CMK (cell line): ENCODE results near the gene WAC.
"Not testable (repeated sequence)": the region's sequence is repeated elsewhere in the genome, so short reads cannot be mapped to it uniquely, and the experiment has no call there.

ENCODE experiments used
- DNase-seq: peaks from one replicate; pipeline ENCODE4 v3.0.0-alpha.2; 2010; ENCODE audit warnings: low read depth

The WAC gene, protein sequence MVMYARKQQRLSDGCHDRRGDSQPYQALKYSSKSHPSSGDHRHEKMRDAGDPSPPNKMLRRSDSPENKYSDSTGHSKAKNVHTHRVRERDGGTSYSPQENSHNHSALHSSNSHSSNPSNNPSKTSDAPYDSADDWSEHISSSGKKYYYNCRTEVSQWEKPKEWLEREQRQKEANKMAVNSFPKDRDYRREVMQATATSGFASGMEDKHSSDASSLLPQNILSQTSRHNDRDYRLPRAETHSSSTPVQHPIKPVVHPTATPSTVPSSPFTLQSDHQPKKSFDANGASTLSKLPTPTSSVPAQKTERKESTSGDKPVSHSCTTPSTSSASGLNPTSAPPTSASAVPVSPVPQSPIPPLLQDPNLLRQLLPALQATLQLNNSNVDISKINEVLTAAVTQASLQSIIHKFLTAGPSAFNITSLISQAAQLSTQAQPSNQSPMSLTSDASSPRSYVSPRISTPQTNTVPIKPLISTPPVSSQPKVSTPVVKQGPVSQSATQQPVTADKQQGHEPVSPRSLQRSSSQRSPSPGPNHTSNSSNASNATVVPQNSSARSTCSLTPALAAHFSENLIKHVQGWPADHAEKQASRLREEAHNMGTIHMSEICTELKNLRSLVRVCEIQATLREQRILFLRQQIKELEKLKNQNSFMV

DNA sequence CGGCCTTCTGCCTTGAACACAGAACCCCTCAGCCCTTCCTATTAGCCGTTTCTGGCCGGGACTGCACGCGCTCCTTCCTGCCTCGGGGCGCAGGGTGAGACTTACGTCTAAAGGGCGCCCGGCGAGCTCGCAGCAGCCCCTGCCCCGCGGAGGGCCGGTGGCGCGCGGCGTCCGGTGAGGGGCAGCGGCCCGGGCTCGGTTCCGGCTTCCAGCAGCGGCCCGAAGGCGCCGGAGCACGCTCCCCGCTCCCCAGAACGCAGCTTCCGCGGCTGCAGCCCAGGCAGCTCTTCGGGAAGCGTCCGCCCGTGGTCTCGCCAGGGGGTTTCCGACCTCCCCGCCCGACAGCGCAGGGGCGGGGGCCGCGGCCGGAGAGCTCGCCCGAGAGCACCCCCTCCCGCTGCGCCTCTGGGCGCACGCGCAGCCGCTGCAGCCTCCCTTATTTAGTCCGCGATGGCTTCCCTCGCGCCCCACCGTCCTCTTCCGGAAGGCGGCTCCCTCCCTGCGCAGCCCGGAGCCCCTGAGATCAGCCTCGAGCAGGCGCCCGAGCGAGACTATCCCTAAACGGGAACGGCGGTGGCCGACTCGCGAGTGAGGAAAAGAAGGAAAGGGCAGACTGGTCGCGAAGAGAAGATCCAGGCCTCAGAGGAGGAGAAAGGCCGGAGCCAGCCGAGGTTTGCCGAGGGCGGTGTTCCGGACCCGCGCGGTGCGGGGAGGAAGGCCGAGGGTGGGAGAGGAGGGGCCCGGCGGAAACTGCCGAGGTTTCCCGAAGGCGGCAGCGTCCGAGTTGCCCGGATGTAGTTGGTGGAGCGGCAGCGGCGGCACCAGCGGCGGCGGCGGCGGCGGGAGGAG lies at the start of gene WAC:
Gene WAC, plus strand, starts transcription at position 782 of the 849 bp plus-strand sequence. CDS start 462 bp downstream, outside the sequence.
- DNase-seq = peak; percentile 70

DNA sequence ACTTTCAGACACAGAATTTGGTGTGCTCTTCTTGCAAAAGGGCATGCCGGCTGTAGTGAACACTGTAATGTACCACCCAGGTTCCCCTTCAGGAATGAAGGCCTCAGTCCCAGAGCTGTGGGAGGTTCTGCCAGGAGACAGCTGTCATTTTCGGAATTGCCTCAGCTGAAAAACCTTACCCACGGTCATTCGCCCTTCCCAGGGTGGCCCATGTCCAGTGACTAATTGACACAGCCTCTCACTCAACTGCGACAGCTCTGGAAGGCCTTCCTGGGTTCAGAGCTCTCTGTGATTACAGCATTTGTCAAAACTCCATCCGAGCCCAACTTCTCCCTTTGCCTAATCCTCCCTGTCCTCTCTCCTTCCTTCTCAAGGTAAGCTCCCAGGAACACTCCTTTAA lies 43.7 kb upstream of the WAC start:
- no peak for DNase-seq

DNA sequence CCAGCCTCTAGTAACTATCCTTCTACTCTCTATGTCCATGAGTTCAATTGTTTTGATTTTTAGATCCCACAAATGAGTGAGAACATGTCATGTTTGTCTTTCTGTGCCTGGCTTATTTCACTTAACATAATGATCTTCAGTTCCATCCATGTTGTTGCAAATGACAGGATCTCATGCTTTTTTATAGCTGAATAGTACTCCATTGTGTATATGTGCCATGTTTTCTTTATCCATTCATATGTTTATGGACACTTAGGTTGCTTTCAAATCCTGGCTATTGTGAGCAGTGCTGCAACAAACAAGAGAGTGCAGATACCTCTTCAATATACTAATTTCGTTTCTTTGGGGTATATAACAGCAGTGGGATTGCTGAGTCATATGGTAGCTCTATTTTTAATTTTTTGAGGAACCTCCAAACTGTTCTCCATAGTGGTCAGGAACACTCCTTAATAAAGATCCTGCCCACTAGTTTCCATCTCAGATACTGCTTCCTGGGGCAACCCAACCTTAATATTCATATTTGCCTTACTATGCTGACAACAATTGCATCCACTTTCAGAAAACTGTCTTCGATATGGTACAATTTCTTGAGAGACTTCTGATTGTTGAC lies 42.6 kb upstream of the WAC start:
- DNase-seq = not testable (repeated sequence)

DNA sequence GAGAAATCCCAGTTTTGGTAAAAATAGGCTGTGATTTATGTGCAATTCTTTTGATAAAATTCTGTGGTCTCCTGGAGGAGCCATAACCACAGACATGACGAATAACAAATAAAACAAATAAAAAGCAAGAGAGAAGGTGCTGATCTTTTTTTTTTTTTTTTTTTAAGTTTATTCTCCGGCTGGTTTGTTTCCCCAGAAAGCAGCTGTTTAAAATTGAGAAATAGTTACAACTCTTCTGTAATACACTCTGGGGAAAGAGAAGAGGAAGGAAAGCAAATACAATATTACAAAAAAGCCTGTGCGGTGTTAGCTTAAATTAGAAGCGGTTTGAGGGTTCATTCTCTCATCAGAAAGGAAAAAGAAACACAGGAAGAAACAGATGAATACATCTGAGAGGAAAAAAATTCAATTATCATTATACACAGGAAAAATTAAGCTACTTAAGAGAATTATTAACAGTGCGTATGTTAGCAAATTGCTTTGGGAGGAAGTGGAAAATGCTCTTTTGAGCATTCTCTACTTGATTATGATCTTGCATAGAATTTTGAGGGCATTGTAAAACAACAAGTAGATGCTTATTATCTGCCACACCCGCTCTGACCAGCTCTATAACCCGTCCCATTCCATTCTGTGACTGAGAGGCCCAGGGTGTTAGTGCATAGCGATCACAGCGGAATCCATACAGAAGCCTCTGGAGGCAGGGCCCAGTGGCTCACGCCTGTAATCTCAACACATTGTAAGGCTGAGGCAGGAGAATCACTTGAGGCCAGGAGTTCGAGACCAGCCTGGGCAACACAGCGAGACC lies 40.6 kb upstream of the WAC start:
- no peak for DNase-seq

DNA sequence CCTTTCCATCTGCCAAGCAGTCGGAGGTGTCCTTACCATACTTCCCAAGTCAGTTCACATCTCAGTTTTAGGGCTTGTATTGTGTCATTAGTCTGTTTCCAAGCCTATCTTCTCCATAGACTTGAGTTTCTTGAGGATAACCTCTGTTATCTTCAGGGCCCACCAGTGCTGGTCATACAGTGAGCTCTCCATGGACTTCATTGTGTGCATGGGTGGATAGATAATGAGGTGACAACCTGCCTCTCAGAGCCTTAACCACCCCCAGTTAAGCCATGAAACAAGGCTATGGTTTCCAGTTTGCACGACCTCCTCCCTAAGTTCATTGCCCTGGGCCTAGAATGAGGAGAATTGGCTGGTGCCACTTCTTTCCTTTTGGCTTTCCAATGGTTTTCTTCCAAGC lies 38.5 kb upstream of the WAC start:
- no peak for DNase-seq

DNA sequence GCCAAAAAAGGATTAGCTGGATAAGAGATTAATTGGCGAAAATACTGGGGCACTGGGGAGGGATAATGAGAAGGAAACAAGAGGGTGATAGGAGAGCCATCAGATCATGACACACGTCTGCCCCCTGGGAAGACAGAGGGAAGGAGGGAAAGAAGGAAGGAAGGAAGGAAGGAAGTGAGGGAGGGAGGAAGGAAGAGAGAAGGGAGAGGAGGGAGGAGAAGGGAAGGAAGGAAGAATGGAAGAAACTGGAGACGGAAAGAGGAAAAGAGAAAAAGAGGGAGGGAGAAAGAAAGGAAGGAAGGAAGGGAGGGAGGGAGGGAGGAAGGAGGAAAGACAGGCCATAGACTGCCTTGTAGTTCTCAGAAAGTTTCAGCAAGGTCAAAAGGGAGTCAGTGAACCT lies 37.8 kb upstream of the WAC start:
- no peak for DNase-seq

DNA sequence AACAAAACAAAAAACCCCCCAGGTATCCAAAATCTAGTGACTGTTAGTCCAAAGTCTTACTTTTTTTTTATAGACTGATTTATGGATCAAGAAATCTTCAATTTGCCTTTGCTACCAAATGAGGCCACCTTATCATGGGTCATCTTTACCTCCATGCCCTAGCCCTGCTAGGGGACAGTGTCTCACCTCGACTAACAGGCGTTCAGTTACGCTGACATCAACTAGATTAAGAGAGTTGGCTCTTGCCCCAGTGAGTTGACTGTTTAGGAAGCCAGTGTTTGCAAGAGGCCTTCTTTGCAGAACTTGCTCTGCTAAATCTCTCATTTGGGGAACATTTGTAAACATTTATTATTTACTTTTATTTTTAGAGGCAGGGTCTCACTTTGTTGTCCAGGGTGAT lies 36.9 kb upstream of the WAC start:
- no peak for DNase-seq

DNA sequence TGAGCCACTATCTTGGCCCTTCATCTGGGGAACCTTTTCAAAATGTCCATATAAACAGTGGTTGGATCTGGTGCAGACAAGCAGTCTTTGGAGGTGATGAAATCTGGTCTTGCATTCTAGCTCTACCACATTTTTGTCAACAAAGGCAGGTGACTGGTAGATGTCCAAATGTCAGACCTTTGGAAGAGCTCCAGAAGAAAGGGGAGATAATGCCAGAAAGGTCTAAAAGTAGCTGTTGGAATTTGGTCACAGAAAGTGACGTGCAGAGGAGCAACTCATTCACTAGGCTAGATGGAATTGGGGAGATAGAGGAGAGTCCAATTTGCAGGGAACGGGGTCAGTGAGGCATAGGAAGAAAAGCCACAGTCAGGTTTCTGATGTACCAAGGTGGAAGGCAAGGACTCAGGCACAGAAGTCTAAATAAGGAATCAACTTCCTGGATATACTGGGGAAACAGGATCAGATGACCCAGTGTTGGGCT lies 36.4 kb upstream of the WAC start:
- no peak for DNase-seq

DNA sequence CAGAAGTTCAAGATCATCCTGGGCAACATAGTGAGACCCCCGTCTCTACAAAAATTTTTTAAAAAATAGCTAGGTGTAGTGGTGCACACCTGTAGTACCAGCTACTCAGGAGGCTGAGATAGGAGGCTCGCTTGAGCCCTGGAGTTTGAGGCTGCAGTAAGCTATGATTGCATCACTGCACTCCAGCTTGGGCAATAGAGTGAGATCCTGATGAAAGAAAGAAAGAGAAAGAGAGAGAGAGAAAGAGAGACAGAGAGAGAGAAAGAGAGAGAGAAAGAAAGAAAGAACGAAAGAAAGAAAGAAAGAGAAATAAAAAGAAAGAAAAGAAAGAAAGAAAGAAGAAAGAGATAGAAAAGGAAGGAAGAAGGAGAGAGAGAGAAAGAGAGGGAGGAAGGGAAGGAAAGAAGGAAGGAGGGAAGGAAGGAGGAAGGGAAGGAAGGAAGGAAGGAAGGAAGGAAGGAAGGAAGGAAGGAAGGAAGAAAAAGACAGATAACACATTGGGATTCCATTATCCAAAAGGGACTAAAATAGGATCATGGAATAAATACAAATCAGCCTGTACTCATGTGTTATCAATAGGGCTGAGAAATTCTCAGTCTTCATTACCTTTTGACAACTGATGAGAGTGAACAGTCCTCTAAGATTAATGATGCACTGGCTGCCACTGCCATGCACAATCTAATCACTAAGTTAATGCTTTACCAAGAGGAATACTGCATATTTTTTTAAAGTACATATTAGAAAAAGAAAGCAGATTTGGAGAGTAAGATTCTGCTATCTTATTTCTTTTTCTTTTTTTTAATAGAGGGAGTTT lies 35.4 kb upstream of the WAC start:
- DNase-seq = no peak

DNA sequence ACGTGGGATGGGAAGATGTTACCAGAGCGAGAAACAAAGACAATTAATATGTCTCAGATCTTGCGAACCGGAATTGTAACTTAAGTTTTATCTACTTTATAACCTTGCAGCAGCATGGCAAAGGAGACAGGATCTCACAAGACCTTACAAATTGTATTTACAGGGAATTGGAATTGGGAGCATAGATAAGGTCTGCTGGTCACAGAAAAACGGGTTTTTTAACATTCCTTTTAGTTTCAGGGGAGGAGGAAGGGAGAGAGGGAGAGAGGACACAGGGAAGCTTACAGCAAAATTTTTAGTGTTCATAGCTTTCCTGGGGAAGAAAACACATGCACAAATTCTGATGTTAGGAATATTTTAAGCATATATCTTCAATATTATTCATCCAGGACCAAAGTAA lies 32.7 kb upstream of the WAC start:
- not testable (repeated sequence) for DNase-seq

DNA sequence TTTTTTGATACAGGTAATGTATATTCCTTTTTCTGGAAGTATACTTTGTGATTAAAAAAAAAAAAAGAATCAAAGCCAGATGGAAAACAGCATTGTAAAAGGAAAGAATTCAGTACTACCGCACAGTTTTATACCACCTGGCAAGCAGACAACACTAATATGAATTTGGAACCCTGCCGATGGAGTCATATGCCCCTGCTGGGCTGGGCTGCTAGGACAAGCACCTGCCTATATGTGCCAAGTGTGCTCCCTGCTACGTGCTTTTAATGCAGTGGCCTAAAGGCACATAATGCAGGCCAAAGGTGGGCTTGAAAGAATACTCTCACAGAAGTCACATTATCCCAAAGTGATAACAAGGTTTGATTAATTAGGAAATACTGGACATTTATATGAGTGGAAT lies 29.8 kb upstream of the WAC start:
- no peak for DNase-seq

DNA sequence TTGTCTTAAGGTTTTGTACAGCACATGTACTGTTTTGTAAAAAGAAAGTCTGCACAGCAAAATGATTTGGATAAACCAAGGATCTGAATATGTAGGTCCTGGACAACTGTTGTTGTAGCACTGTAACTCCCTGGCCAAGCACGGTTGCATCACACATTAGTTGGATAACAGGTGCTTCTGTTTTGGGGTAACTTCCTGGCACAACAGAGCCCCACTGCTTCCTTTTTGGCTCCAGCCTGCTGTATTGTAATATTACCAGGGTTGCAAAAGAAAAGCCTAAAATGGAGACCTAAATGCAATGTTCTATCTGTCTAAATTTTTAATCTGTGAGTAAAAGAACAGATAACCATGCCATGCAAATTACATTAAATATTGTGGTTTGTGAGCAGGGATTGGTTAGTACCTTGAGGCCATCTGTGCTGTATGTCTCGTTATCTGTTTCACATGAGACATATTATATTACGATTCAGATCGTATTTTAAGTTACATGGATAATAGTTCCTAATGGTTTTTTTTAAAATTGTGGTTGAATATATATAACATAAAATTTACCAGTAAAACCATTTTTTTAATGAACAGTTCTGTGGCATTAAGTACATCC lies 27.5 kb upstream of the WAC start:
- no peak for DNase-seq

DNA sequence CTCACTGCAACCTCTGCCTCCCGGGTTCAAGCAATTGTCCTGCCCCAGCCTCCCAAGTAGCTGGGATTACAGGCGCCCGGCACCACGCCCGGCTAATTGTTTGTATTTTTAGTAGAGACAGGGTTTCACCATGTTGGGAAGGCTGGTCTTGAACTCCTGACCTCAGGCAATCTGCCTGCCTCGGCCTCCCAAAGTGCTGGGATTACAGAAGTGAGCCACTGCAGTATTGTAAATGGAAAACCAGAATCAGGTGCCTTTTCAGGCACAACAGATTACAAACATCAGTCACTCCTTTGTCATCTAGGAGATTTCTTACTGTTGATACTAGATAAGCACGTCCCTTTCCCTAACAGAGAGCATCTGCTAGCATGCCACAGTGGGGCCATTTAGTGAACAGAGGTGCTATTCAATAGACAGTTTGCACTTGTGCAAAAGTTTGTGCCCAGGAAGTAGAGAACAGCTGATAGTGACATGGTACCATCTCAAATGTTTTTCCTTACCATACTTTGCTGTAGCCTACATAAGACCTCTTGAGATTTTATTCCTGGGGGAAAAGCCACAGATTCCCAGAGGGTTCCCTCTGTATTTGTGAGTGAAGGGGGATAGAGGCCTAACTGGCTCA lies 24.5 kb upstream of the WAC start:
- DNase-seq = no peak

DNA sequence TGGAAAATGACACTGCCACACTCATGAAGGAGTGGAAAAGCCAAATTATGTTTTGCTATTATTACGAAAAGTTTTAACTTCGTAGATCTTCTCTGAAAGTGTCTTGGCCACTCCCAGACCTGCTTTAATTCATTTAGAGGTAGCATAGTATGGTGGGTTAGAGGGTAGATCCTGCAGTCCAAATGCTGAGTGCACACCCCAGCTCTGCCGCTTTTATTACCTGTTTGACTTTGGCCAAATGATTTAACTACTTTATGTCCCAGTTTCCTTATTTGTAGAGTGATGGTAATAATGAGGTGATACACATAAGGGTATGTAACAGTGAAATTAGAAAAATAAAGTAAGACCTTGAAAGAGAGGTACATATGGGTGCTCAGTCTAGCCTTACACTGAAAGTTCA lies 23.6 kb upstream of the WAC start:
- DNase-seq = no peak

DNA sequence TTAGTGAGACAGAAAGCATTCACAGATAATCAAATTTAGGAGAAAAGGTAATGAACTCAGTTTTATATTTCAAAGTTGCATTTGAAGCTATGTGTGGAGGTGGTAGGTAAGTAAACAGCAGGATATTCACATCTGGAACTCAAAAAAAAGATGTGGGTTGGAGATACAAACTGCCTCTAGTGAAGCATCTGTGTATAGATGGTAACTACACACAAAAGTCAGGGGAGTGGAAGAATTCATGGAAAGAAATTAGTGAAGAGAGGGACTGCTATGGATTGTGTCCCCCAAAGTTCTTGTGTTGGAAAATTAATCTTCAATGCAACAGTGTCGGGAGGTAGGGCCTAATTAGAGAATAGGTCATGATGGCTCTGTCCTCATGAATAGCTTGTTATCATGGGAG lies 18.3 kb upstream of the WAC start:
- no peak for DNase-seq

DNA sequence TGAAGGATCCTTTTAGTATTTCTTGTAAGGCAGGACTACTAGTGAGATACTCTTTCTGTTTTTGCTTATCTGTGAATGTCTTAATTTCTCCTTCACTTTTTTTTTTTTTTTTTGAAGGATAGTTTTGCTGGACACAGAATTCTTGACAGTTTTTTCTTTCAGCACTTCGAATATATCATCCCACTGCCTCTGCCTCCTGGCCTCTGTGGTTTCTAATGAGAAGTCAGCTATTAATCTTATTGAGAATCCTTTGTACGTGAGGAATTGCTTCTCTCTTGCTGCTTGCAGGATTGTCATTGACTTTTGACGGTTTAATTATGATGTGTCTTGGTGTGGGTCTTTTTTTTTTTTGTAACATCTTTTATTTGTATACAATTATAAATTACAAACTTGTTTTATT lies 12.6 kb upstream of the WAC start:
- DNase-seq = no peak

DNA sequence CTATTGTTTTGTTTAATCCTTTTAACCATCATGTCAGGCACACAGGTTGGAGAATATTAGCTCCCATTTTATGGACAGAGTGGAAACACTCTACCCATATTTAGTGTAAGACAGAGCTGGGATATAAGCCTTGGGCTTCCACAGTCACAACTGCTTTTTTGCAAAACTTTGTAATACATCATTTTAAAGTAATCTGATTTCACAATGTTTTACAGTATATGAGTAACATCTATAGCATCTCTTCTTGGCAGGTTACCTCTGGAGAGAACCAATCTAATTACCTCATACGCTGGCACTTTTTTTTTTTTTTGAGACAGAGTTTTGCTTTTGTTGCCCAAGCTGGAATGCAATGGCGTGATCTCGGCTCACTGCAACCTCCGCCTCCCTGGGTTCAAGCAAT lies 12.1 kb upstream of the WAC start:
- DNase-seq = not testable (repeated sequence)

DNA sequence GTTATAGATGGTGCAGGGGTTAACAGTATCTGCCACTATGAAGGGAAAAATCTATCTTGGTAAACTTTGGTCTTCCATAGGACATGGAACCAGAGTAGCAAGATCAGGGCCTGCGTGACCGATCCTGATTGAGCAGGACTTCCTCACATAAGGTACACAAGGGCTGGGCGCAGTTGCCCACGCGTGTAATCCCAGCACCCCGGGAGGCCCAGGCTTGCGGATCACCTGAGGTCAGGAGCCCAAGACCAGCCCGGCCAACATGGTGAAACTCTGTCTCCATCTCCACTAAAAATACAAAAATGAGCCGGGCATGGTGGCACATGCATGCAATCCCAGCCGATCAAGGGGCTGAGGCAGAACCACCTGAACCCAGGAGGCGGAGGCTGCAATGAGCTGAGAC lies 11.0 kb upstream of the WAC start:
- not testable (repeated sequence) for DNase-seq

DNA sequence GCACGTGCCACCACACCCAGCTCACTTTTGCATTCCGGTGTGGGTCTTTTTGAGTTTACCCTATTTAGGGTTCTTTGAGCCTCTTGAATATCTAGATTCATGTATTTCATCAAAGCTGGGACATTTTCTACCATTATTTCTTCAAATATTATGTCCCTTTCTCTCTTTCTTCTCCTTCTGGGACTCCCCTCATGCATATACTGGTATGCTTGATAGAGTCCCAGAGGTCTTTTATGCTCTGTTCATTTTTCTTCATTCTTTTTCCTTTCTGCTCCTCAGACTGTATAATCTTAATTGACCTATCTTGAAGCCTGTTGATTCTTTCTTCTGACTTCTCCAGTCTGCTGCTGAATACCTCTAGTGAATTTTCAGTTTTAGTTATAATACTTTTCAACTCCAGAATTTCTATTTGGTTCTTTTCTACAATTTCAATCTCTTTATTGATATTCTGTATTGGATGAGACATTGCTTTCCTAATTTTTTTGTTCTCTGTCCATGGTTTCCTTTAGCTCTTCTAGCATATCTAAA lies 9.1 kb upstream of the WAC start:
- DNase-seq = no peak
